ENCODE results near the gene ACVR1. TPM values are rescaled to one million over a fixed set of nuclear protein-coding genes. Genes with fewer than 3 reads are reported as not detected.
A peak's percentile ranks its signal among the peaks of the same experiment; 100 is the strongest.

ACVR1 gene
- total and polyA plus RNA-seq, 9 of the 15 experiments (the other 6 are each of a cell fraction or from before 2014, with no cell fraction given), result 3.8 to 14.3 (median 6.9) TPM

- TF ChIP-seq STAT5B (CRISPR knock-in tag; IDR thresholded peaks at IDR 0.05), result no peak
- no peak for TF ChIP-seq FOXA1 (IDR thresholded peaks at IDR 0.05; ENCODE audit: borderline replicate concordance)
- TF ChIP-seq ZNF436 (CRISPR knock-in tag; IDR thresholded peaks at IDR 0.05), result no peak
- TF ChIP-seq ATF7 (IDR thresholded peaks at IDR 0.05), result peak; percentile 63
- no peak for TF ChIP-seq CCNT2 (IDR thresholded peaks at IDR 0.05; ENCODE audit: borderline replicate concordance, extremely low read depth, insufficient read length, low read depth, low read length)
- 0 out of 2 replicates have a peak, but pooled peaks have one; percentile 9 for TF ChIP-seq ZNF12 (CRISPR knock-in tag; IDR thresholded peaks at IDR 0.05)
- TF ChIP-seq ZNF175 (CRISPR knock-in tag; IDR thresholded peaks at IDR 0.05; ENCODE audit: low read depth), result no peak
- peak; percentile 48 for TF ChIP-seq NR2C1 (IDR thresholded peaks at IDR 0.05)
- peak; percentile 55 for TF ChIP-seq NR2C1 (tag; IDR thresholded peaks at IDR 0.05)
- peak; percentile 95 for TF ChIP-seq ZEB2 (IDR thresholded peaks at IDR 0.05)
- peak; percentile 37; the same call in 1 of the 2 replicates for TF ChIP-seq MAFK (IDR thresholded peaks at IDR 0.05; ENCODE audit: low read length)
- peak; percentile 64; the same call in 1 of the 2 replicates for TF ChIP-seq DMBX1 (CRISPR knock-in tag; IDR thresholded peaks at IDR 0.05; ENCODE audit: borderline replicate concordance)
- TF ChIP-seq, protein P1, sequence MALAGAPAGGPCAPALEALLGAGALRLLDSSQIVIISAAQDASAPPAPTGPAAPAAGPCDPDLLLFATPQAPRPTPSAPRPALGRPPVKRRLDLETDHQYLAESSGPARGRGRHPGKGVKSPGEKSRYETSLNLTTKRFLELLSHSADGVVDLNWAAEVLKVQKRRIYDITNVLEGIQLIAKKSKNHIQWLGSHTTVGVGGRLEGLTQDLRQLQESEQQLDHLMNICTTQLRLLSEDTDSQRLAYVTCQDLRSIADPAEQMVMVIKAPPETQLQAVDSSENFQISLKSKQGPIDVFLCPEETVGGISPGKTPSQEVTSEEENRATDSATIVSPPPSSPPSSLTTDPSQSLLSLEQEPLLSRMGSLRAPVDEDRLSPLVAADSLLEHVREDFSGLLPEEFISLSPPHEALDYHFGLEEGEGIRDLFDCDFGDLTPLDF (CRISPR knock-in tag; IDR thresholded peaks at IDR 0.05), result no peak
- TF ChIP-seq STAT5A (IDR thresholded peaks at IDR 0.05; ENCODE audit: borderline replicate concordance, low read length), result peak; percentile 46; the same call in 1 of the 2 replicates
- peak; percentile 23; the same call in 1 of the 2 replicates for TF ChIP-seq EP300 (IDR thresholded peaks at IDR 0.05; ENCODE audit: low read length)
- TF ChIP-seq MAFF (IDR thresholded peaks at IDR 0.05; ENCODE audit: low read length), result peak; percentile 63
- no peak for TF ChIP-seq TCFL5 (CRISPR knock-in tag; conservative IDR thresholded peaks at IDR 0.05)
- peak; percentile 77 for TF ChIP-seq TEAD4 (IDR thresholded peaks at IDR 0.05; ENCODE audit: low read length)
- no peak for TF ChIP-seq TEAD4 (CRISPR knock-in tag; IDR thresholded peaks at IDR 0.05; ENCODE audit: borderline replicate concordance)
- no peak for TF ChIP-seq ZFP36 (IDR thresholded peaks at IDR 0.05; ENCODE audit: low read depth, low read length, partially characterized antibody)
- TF ChIP-seq TCF7 (IDR thresholded peaks at IDR 0.05; ENCODE audit: borderline replicate concordance), result peak; percentile 55; the same call in 1 of the 2 replicates
- TF ChIP-seq NFE2L1 (tag; IDR thresholded peaks at IDR 0.05; ENCODE audit: borderline replicate concordance, low read depth), result no peak
- peak; percentile 71 for TF ChIP-seq MAFG (tag; conservative IDR thresholded peaks at IDR 0.05)
- no peak for TF ChIP-seq SUPT5H (IDR thresholded peaks at IDR 0.05)
- TF ChIP-seq HLTF (IDR thresholded peaks at IDR 0.05), result no peak
- TF ChIP-seq CBFA2T3 (IDR thresholded peaks at IDR 0.05), result peak; percentile 79
- TF ChIP-seq ZNF316 (IDR thresholded peaks at IDR 0.05), result peak; percentile 75
- peak; percentile 75; the same call in 1 of the 2 replicates for TF ChIP-seq MTA3 (IDR thresholded peaks at IDR 0.05; ENCODE audit: borderline replicate concordance)
- TF ChIP-seq TOE1 (IDR thresholded peaks at IDR 0.05; ENCODE audit: borderline replicate concordance), result peak; percentile 53; the same call in 1 of the 2 replicates
- TF ChIP-seq TOE1 (CRISPR knock-in tag; IDR thresholded peaks at IDR 0.05; ENCODE audit: borderline replicate concordance, low read depth), result no peak
- 0 out of 2 replicates have a peak, but pooled peaks have one; percentile 6 for TF ChIP-seq KLF16 (IDR thresholded peaks at IDR 0.05)
- peak; percentile 52; the same call in 1 of the 2 replicates for TF ChIP-seq GATA2 (CRISPR knock-in tag; IDR thresholded peaks at IDR 0.05)
- TF ChIP-seq, protein P2, sequence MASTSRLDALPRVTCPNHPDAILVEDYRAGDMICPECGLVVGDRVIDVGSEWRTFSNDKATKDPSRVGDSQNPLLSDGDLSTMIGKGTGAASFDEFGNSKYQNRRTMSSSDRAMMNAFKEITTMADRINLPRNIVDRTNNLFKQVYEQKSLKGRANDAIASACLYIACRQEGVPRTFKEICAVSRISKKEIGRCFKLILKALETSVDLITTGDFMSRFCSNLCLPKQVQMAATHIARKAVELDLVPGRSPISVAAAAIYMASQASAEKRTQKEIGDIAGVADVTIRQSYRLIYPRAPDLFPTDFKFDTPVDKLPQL (IDR thresholded peaks at IDR 0.05; ENCODE audit: extremely low read depth, insufficient read length), result no peak
Measured at GRCh38 chr2:157751462-157752058, 124.6 kb downstream of the ACVR1 start (continued).

Measured in K562 (cell line).